ENCODE measurements around the gene NPRL2. TPM values are rescaled to one million over a fixed set of nuclear protein-coding genes. Genes with fewer than 3 reads are reported as not detected.

NPRL2 gene
- total and polyA plus RNA-seq, 2 of the 8 experiments (the other 6 are each of a cell fraction or from before 2014, with no cell fraction given), result 28.4 to 51.4 TPM

DNA sequence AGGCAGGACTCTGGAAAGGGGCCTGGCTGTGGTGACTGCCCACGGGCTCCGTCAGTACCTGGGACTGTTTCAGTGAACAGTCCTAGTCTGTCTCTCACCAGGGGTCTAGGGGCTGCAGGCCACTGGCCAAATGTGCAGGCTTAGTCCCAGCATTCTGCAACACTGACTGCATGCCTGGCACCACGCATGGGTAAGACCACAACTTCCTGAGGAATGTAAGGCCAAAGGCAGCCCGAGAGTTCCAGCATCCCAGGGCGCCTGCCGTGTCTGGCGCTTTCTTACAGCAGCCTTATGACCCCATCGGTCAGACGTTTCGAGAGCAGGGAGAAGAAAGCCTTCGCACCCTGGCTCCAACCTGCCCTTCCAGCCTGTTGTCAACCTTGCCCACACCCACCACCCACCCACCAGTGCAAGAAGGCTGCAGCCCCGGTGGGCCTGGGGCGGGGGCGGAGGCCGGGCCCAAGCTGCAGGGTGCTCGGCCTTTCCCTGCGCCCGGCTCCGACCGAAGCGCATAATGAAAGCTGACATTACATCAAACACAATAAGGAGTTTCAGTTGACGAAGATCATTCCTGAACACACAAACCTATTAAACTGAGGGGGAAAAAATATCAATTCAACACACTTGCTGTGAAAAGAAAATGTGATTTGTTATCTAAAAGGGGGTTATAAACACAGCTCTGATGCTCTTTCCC lies 38.3 kb upstream of the NPRL2 start:
- H3K23ac ChIP-seq (ENCODE audit: insufficient read length), result no peak overlapping the region
- no peak overlapping the region for H4K5ac ChIP-seq (ENCODE audit: insufficient read length, low read depth, low read length)
- H3K4ac ChIP-seq (replicated peaks; ENCODE audit: insufficient read length, low read depth, low read length), result no peak overlapping the region
- H3K79me1 ChIP-seq (ENCODE audit: low read depth, low read length), result no peaks in the 10 kb centered on the region
- no peaks in the 10 kb centered on the region for H3K79me2 ChIP-seq (ENCODE audit: control insufficient read depth in 1 of 2, insufficient read depth in 2 of 2, low read length in 2 of 2)
- H4K8ac ChIP-seq (ENCODE audit: extremely low read depth, insufficient read depth, low read length), result peak overlapping the region; percentile 6; the same call in 1 of the 2 replicates
- H3K27ac ChIP-seq (ENCODE audit: low read depth, low read length), result no peak overlapping the region
- TF ChIP-seq RNF2 (IDR thresholded peaks at IDR 0.05; ENCODE audit: borderline replicate concordance, low read depth, low read length, missing control alignments, poor library complexity, severe bottlenecking), result no peak
- no peaks in the 10 kb centered on the region for H3K36me3 ChIP-seq (ENCODE audit: control insufficient read depth in 2 of 4, insufficient read depth in 4 of 4, low read length in 3 of 4)
- DNase-seq (ENCODE audit: low read depth in 1 of 2, low spot score in 2 of 2), result no peak
- no peak overlapping the region for H3K14ac ChIP-seq (ENCODE audit: insufficient read length)
- no peak overlapping the region for H2BK120ac ChIP-seq (replicated peaks; ENCODE audit: low read depth, low read length)
- no peaks in the 10 kb centered on the region for H3K23me2 ChIP-seq (ENCODE audit: low read depth, low read length)
- no peak overlapping the region for H2BK12ac ChIP-seq (ENCODE audit: low read depth, low read length)
- H3K4me2 ChIP-seq (ENCODE audit: insufficient read depth in 1 of 2, low read depth in 2 of 2, low read length in 2 of 2), result no peak overlapping the region
- WGBS, 2 experiments (ENCODE audit: extremely low coverage in 1 of 2, insufficient coverage in 1 of 2, insufficient read length in 1 of 2, insufficient replicate concordance in 2 of 2, low coverage in 1 of 2, low lambda C conversion rate in 2 of 2, missing lambda C conversion rate in 1 of 2), result 92% methylated on average over 22 of the region's 22 CpGs; no CpG with 5 or more reads in 1 of the 2 experiments
- H3K9me3 ChIP-seq (ENCODE audit: insufficient read depth in 2 of 2, low read depth in 1 of 2, low read length in 1 of 2), result no peaks in the 10 kb centered on the region
- no peak overlapping the region for H3K4me3 ChIP-seq (ENCODE audit: extremely low read depth in 1 of 4, insufficient read depth in 2 of 4, low read depth in 3 of 4, low read length in 4 of 4)
- peaks cover 0 to 2% (median under 1%) of the 10 kb centered on the region in 4 experiments; a peak in 3 of 7 replicates for H3K4me1 ChIP-seq (replicated peaks in 1 of 4; ENCODE audit: control insufficient read depth in 3 of 4, insufficient read depth in 4 of 4, low read length in 3 of 4)
- H2AFZ ChIP-seq (ENCODE audit: low read length), result no peak overlapping the region
- peaks cover 0 to 3% of the 10 kb centered on the region in 2 experiments for H4K20me1 ChIP-seq (replicated peaks in 1 of 2; ENCODE audit: control insufficient read depth in 1 of 2, insufficient read depth in 2 of 2, low read length in 2 of 2)
- no peak overlapping the region for H2BK20ac ChIP-seq (ENCODE audit: low read length)
- H3K27me3 ChIP-seq (replicated peaks in 1 of 4; ENCODE audit: control insufficient read depth in 3 of 4, extremely low read depth in 1 of 4, insufficient read depth in 3 of 4, low read length in 3 of 4), result no peaks in the 10 kb centered on the region
- no peak for FAIRE-seq
- H2AK5ac ChIP-seq (ENCODE audit: low read depth, low read length), result no peak overlapping the region
- ChIA-PET POLR2A (ENCODE audit: partially characterized antibody) (interaction anchor here (0.9 kb wide), 1 partner anchor 127 kb away, joined by 3 read pairs; no protein-coding TSS in a partner anchor), CTCF (ENCODE audit: partially characterized antibody) (interaction anchor here (0.7 to 9.3 kb wide), 17 partner anchors 10 to 182 kb away, joined by 3 to 136 read pairs (median 6); partner anchors contain the start of genes CYB561D2, NPRL2 and ZMYND10)
- H2BK5ac ChIP-seq (ENCODE audit: low read depth, low read length), result no peak overlapping the region
- no peak overlapping the region for H2BK15ac ChIP-seq (ENCODE audit: low read length)
- no peak overlapping the region for H3K9ac ChIP-seq (replicated peaks in 1 of 4; ENCODE audit: extremely low read depth in 1 of 4, low read depth in 3 of 4, low read length in 3 of 4)
- no peak overlapping the region for H3K56ac ChIP-seq (replicated peaks; ENCODE audit: insufficient read length, low read depth, low read length)
- H4K91ac ChIP-seq (replicated peaks; ENCODE audit: insufficient read length, low read length), result no peak overlapping the region
- H3K18ac ChIP-seq (ENCODE audit: extremely low read depth, low read length), result no peak overlapping the region; the same call in 1 of the 2 replicates

All from H1 (cell line).